GM21723 (cell line): ENCODE results near the gene RTN4R.
"Not testable (repeated sequence)": the region's sequence is repeated elsewhere in the genome, so short reads cannot be mapped to it uniquely, and the experiment has no call there.

Source experiments
- ATAC-seq: cut with Tn5 transposase; IDR thresholded peaks from one replicate; pipeline ENCODE4 v1.9.1; 2021; ENCODE audit warnings: mild to moderate bottlenecking, moderate library complexity; ENCODE audit not compliant: unreplicated experiment

RTN4R gene

DNA sequence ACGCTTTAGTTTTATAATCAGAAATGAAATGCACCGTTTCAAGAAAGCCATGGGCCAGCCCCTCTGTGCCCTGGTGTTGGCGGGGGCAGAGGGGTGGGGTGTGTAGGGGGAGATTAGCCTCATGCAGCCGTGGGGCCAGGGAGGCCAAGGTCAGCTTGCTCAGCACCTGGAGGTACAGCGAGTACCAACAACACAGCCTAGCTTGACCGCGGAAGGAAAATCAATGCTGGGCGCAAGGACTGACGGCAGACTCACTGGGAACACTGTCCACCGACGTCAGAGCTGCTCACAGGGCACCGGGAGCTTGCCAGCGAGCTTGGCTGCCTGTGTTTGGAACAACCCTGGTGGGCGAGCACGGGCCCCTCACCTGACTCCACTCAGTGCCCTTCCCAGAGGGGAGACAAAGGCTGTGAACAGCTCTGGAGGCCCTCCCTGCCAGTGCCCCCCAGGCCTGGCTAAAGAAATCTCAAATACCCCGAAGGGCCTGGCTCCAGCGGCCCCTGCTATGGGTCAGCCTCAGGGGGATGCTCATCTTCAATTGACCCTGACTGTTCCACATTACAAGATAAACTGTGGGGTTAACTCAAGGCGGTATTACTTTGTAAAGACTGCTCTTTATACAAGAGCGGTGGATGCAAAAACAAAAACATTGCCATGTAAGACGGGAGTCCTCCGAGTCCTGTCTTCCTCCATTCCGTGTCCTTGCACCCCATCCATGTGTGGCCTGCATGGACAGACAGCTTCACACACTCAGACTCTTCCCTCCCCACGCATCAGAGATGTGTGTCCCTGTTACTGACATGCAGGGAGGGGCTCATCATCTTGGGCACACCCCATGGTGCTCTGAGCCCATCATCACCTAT lies 21.3 kb upstream of the RTN4R start:
- not testable (repeated sequence) for ATAC-seq

DNA sequence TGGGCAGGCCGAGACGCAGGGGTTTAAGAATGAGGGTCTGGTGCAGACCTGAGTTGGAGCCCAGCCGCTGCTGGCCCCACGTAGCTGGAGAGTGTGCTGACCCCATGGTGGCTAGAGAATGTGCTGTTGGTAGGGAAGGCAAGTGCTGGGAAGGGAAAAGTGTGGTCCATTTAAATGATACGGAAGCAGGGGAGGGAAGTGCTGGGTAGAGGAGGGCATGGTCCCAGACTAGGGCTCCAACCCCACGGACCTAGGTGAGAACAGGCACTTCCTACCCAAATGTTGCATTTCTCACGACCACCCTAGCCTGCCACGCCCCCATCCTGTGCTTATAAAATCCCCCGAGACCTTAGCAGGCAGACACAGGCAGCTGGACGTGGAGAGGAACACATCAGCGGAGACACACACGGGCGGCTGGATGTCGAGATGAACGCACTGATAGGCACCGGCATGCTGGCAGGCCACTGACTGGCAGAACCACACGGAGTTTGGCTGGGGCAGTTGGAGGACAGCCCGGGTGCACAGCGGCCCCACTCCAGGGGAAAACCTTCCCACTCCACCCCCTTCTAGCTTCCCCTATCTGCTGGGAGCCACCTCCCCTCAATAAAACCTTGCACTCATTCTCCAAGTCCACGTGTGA lies 18.8 kb upstream of the RTN4R start:
- not testable (repeated sequence) for ATAC-seq

DNA sequence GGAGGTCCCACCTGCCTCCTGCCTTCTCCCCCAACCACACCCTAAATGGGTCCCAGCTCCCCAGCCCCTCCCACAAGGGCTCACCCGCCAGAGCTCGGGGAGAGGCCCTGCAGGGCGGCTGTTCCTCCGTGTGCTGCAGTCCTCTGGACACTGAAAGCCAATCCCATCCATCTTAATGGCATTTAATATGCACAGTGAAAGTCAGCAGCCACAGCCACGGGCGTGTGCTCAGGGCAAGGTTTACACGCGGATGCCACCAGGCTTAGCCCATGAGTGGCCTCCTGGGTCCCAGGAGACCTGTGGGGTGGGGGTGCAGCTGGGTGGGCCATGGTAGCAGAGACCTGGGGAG lies 18.2 kb upstream of the RTN4R start:
- not testable (repeated sequence) for ATAC-seq

DNA sequence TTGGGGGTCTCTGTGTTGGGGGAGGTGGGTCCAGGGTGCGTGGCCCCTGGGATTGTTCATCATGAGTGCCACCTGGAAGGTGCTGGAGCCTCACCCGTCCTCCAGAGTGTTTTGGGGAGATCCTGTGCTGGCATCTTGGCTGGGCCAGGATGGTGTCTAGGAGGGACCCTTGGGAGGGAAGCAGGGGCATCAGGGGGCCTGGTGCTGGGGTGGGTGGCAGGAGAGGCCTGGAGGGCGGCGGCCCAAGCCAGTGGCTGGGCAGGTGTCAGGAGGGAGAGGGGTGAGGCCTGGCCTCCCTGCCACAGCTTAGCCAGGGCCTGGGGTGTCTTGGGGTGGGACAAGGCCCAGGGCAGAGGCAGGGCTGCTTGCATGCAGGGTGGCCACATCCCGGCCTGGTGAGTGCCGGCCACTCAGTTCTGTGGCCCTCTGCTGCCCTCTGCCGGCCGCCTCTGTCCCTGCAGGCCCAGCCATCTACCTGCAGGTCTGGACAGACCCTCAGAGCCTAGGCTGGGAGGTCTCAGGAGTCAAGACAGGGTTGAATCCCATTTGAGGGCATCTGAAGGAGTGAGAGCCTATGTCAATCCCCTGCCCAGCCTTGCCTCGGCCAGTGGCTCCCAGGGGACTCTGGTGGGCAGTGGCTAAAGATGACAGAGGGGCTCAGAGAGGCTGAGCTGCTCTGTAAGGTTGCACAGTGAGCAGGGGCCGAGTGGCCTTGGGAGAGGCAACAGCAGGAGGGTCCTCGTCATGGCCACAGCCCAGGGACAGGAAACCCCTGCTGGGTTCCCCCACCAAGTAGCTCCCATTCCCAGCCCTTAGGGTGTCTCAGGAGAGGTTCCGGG lies 17.6 kb upstream of the RTN4R start:
- ATAC-seq: not testable (repeated sequence)

DNA sequence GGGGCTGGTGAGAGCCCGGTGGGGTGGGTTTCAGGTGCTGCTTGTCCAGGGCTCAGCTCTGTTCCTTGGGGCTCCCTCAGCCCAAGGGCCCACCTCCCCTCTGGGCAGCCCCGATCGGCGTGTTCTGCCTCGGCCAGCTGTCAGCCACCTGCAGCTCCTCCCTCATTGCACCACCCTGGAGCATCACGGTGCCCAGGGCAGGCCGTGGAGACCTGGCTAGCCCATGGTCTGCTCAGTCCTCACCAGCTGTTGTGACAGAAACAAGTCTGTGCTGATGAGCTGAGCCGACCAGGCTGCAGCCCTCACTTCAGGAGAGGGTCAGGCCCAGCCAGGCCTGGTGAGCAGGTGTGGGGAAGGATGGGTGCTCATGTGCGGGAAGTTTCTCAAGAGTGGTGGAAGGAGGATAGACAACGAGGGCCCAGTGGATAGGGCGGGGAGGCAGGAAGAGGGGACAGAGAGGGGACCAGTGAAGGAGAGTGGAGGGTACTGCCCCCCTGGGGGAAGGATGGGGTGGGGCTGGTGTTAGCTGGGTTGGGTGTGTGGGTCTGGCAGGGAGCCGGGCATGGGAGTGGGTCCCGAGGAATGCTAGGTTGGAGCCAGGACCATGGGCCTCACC lies 16.5 kb upstream of the RTN4R start:
- ATAC-seq: no peak

DNA sequence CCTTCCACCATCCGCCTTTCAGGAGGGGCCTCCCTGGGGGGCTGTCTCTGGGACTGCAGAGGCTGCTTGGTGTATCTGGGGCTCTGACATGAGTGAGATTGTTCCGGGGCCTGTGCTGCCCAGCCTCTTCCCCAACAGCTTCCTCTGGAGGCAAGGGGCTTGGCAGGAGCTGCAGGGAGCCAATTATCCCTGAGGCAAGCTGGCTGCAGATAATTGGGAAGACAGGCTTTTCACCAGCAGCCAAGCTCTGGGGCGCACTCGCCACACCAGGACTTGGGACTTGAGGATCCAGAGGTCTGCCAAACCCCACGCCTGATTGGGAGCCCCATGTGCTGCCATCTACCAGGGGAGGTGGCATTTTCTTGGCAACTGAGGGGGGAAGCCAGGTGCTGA lies 15.6 kb upstream of the RTN4R start:
- ATAC-seq: no peak

DNA sequence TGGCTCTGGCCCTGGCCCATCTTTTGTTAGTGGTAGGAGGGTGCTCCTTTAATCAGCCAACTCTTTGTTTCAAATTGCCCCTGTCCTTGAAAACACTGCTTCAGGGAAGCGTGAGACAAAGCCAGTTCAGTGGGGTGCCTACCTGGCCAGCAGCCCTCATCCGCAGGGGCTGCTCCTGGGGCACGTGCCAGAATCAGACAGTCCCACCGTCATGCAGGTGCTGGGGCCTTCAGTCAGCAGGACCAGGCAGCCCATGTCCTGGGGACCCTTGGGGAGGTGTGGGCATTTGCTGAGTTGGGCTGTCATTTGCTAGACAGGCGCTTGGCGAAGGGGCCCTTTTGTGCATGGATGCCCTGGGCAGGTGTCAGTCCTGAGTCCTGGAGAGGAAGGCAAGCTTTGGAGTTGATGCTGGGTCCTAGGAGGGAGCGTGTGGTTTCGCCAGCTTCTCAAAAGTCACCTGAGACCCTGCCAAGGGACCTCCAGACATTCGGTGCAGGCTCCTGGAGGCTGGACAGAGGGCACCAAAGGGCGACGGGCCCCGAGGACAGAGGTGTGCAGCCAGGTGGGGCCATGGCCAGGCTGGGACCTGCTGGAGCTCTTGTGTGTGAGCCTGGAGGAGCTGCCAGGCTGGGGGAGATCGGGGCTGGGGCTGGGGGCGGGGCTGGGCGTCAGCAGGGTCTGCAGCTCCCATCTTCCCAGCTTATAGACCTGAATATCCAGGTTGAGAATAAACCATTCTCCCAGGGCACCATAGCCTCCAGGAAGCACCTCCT lies 15.0 kb upstream of the RTN4R start:
- ATAC-seq: no peak

DNA sequence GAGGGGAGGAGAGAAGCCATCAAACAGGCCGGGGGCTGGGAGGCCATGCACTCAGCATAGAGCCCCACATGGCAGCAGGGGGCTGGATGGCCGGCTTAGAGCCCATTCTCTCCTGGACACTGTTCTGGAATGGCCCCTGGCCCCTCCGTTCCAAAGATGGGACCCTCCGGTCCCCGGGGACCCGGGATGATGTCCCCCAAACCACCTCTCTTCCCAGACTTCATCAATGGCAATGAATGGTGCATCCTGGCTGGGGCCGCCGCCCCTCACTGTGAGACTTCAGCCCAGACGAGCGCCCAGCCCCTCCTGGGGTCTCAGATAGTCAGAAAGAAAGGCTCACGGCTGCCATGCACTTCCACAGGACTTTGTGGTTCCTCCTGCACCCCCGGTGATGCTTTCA lies 13.8 kb upstream of the RTN4R start:
- no peak for ATAC-seq

DNA sequence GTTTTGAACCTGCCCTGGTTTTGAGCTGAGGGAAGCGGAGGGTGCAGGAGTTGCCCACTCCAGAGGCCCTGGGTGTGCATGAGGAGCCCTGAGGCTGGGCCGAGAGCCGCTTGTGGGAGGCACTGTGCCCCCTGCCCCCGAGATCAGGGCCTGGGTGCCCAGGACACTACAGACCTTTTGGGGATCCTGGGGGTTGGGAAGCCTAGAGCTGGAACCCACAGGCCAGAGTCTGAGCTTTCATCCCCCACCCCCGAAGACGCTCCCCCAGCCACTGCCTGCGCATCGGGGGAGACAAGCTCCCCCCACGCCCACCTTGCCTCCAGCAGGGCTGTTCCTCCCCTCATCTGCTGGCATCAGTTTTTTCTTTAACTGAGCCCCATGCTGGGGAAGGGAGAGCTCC lies 13.4 kb upstream of the RTN4R start:
- ATAC-seq: not testable (repeated sequence)

DNA sequence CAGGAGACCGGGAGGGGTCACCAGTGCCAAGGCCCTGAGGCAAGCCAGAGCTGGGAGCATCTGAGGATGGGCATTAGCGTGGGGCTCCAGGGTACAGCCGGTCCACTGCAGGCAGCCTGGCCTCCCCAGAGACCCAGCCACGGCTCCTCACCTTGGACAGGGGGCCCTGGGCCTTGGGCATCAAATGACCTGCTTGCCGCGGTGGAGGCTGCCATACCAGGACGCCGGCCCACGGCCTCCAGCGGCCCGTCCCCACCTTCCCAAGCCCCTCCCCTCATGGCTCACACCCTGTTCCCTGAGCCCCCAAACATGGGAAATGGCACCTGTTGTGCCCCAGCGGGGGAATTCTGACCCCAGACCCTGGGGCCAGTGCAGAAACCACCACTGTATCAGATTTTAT lies 12.7 kb upstream of the RTN4R start:
- no peak for ATAC-seq

DNA sequence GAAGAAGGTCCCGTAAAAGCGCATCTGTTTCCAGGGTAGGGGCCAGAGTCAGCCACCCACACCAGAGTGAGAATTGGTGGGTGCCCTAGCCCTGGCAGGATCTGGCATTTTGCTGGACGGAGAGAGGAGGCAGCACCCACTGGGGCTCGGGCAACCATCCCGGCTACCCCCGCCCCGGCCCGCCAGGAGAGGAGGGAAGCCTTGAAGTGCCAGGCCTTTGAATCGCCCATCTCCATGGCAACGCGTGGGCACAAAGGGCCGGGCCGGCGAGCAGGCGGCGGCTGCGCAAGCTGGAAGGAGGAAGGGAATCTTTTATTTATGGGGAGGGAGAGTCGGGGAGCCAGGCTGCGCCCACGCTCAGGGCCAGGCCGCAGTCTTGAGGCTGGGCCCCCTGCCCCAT lies 12.0 kb upstream of the RTN4R start:
- not testable (repeated sequence) for ATAC-seq

DNA sequence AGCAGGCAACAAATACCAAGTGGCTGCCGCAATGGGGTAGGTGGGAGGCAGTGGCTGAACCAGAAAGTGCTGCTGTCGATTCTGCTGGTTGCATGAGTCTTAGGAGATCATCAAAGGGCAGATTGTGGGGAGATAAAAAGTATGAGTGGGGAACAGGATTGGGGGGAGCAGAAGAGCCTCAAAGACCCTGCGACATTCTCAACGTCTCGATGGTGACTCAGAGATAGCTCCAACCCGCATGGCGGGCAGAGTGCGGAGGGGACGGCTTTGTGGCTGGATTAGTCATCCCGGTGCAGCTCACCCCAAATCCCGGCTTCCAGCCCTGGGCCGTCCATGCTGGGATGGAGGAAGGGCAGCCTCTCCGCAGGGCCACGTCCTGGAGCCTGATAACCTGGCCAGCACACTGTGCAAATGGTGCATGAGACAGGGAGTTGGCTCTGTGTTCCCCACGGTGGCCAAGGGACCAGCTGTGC lies 11.6 kb upstream of the RTN4R start:
- ATAC-seq: no peak

DNA sequence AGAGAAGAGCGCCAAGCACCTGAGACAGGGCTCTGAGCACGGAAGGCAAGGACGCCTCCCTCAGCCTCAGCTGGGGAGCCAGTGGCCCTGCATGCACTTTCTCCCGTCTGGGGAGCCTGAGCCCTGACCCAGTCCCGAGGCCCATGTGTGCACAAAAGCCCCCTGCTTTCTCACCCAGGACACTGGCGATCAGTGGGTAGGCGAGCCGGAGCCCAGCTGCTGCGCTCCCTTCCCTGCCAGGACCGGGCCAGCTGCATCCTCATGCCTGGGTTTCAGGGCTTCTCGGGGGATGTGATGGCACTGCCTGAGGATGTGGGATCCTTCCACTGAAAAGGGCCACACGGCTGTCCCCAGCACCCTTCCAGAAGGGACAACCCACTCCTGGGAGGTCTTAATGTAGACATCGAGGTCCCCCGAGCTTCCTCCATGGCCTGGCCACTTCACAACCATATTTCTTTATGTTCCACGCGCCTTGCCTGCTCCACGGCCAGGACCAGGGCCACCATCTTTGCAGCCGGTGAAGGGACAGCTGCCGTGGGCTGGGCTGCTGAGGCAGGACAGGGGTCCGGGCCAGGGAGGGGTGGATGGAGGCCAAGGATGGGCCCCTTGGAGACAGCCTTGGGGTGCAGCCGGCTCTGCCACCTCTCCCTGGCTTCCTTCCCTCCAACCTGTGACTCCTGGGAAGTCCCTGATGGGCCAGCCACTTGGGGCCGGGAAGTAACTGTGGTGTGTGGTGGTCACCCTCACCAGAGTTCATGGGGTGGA lies 10.8 kb upstream of the RTN4R start:
- ATAC-seq: not testable (repeated sequence)

DNA sequence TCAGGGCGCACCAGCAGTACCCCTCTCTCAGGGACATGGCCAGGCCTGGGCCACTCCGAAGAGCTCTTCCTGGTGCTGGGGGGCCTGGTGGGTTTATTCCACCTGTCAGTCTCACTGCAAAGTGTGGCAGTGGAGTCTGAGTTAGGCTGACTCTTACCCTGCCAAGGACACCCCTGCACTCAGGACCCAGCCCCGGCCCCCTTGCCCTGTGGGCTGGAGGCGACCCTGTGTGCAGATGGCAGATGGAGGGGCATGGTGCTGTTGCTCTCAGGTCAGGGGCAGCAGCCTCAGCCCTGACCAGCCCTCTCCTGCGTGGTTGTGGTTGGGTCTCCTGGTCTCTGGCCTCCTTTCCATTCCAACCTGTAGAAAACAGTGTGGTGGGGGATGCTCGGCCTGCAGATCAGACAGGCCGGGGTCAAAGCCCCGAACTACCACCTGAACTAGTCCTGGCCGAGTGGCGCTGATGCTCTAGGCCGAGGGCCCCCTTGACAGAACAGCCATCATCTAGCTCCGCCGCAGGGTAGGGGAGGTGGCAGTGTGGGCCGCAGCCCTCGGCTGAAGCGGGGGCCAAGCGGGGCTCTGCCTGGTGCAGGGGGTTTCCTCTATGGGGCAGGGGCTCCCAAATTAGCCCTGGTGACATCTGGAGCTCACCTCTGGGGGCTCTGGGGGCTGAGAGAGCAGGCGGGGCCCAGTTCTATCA lies 10.0 kb upstream of the RTN4R start:
- not testable (repeated sequence) for ATAC-seq

DNA sequence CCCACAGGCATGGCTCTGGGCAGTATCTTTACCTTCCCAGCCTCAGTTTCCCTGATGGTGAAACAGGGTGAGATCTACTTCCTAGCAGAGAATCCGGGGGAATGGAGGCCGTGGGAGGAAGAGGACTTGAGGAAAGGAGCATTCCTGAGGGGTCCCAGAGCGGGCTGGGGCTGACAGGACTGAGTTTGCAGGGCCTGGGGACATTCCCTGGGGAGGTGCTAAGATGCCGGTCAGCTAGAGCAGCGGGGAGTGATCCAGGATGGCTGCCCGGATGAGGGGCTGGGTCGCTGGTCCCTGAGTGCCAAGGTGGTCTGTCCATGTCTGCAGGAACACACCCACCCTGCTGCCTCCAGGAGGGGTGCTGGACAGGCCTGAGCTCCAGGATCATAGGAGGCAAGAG lies 8.3 kb upstream of the RTN4R start:
- no peak for ATAC-seq

DNA sequence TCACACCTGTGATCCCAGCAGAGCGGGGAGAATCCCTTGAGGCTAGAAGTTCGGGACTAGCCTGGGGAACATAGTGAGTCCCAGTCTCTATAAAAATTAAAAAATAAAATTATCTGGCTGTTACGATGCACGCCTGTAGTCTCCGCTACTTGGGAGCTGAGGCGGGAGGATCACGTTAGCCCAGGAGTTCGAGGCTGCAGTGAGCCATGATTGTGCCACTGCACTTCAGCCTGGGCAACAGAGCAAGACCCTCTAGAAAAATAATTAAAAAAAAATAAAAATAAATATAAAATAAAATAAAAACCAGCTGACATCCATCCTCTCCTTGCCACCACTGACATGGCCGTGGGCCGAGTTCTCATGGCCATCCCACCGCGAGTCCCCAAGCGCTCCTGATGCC lies 7.7 kb upstream of the RTN4R start:
- no peak for ATAC-seq

DNA sequence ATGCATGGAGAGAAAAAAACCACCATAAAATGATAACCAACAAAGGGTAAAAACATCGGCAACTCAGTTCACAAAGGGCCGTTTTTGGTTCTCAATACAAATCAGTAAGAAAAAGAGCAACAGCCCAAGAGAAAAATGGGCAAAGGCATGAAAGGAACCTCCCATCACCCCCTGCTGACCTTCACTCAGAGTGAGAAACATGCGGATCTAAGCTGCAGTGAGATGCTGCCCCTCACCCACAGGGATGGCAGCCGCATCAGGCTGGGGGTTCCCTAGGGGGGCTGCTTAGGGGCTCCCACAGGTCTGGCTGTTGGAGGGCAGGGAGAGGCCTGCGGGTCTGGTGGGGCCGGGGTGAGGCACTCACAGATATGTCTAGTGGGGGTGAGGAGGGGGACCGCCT lies 7.2 kb upstream of the RTN4R start:
- ATAC-seq: not testable (repeated sequence)

DNA sequence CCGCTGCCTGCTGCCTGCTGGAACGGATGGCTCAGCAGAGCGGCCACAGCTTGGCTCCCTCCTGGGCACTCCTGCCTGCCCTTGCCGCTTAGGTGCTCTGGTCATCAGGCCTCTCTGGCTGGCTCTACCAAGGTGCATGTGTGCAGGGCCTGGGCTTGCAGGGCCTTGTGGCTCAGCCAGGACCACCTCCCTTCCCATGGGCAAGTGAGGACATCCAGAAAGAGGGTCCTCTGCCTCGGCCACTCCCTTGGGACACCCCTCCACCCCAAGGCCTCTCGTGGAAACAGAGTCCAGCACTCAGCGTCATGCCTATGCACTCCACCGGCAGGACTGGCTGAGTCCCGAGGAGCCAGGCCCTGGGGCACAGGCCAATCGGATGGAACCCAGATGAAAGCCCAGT lies 6.3 kb upstream of the RTN4R start:
- not testable (repeated sequence) for ATAC-seq

DNA sequence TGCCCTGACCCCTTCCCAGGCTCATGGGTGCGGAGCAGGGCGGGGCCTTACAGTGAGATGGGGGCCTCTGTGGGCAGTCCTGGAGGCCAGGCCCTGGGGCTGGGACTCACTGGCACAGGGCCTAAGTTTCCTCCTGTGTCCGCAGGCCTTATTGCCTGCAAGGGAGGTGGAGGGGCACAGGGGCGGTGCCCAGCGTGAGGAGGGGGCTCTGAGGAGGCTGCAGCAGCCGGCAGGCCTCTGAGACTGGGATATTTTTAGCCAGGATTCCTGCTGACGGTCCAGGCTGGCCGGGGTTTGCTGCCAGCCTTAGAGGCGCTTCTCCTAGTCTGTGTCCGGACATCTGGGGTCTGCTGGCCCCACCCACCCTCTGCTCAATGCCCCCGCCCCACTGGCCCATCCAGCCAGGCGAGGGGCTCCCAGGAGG lies 5.7 kb upstream of the RTN4R start:
- no peak for ATAC-seq
